ENCODE results near the gene TAF6.

The TAF6 gene

GRCh38 chr7:100120733-100121036, 1.5 kb upstream of the TAF6 start:
- no peak for DNase-seq

GRCh38 chr7:100119970-100120732, 993 bp upstream of the TAF6 start:
- DNase-seq, result no peak

GRCh38 chr7:100118388-100119071, 628 bp downstream of the TAF6 start:
- no peak for DNase-seq

- no peak for DNase-seq
Observed at GRCh38 chr7:100115026-100115425, 4.1 kb downstream of the TAF6 start.

- no peak for DNase-seq
Observed at GRCh38 chr7:100111914-100112313, 7.2 kb downstream of the TAF6 start.

- no peak for DNase-seq
Observed at GRCh38 chr7:100111156-100111555, 8.0 kb downstream of the TAF6 start.

GRCh38 chr7:100109521-100110163, 9.5 kb downstream of the TAF6 start:
- no peak for DNase-seq

- DNase-seq, result no peak
Observed at GRCh38 chr7:100107890-100108289, 11.3 kb downstream of the TAF6 start.

- no peak for DNase-seq
Observed at GRCh38 chr7:100107125-100107737, 11.9 kb downstream of the TAF6 start.

GRCh38 chr7:100106633-100107032, 12.5 kb downstream of the TAF6 start:
- no peak for DNase-seq

- no peak for DNase-seq
Observed at GRCh38 chr7:100105534-100105933, 13.6 kb downstream of the TAF6 start.

GRCh38 chr7:100102950-100103840, 16.0 kb downstream of the TAF6 start:
- no peak for DNase-seq

GRCh38 chr7:100101016-100101862, 17.9 kb downstream of the TAF6 start, which contains the start of the genes AP4M1 and MCM7:
AP4M1 (plus strand) TSS chr7:100101643; CDS start chr7:100101715, 72 bp downstream.
MCM7 (minus strand) TSS chr7:100101397; CDS start chr7:100101294, 103 bp downstream.
- DNase-seq, result peak; percentile 98

- peak; percentile 98 for DNase-seq
Observed at GRCh38 chr7:100100420-100101015, 18.6 kb downstream of the TAF6 start.

GRCh38 chr7:100099452-100099851, 19.7 kb downstream of the TAF6 start:
- no peak for DNase-seq

GRCh38 chr7:100098913-100099312, 20.2 kb downstream of the TAF6 start:
- no peak for DNase-seq

- no peak for DNase-seq
Observed at GRCh38 chr7:100095704-100096103, 23.5 kb downstream of the TAF6 start.

GRCh38 chr7:100095289-100095688, 23.9 kb downstream of the TAF6 start:
- DNase-seq, result no peak

- DNase-seq, result no peak
Observed at GRCh38 chr7:100093925-100094486, 25.2 kb downstream of the TAF6 start.

GRCh38 chr7:100093498-100093897, 25.7 kb downstream of the TAF6 start:
- no peak for DNase-seq

- no peak for DNase-seq
Observed at GRCh38 chr7:100093054-100093453, 26.1 kb downstream of the TAF6 start.

Data from retina (tissue), 1 donor.